Endothelial cell of umbilical vein (primary cell): ENCODE results near the gene PXMP2. TPM values are rescaled to one million over a fixed set of nuclear protein-coding genes. Genes with fewer than 3 reads are reported as not detected.

Experiments used
- BruUV-seq: library from RNA; stranded (reverse); fragments of 400-500 nt; replicated peaks from 2 replicates; lab custom pipeline; 2021; lab: Mats Ljungman, UMichigan
- CTCF ChIA-PET: fragments of 300-600, 350-600 bp; sonication (Branson Sonifier 250); formaldehyde crosslinking; loops from one replicate; lab custom pipeline; 2021; ENCODE audit warnings: antibody characterized with exemption, inconsistent platforms; lab: Charles Lee
- POLR2A ChIA-PET: fragments of 300-600, 350-600 bp; sonication (Branson Sonifier 250); formaldehyde crosslinking; loops from one replicate; lab custom pipeline; 2021; ENCODE audit warnings: antibody characterized with exemption, inconsistent platforms; lab: Charles Lee
- DNase-seq: peaks from one replicate; pipeline ENCODE4 v3.0.0-alpha.2; 2011; ENCODE audit warnings: low read depth, low spot score
- FAIRE-seq: peaks from 2 replicates; lab custom pipeline; 2011; peaks lifted over from hg19 to GRCh38; lab: Jason Lieb, UNC
- H2AFZ ChIP-seq: 2 replicates; pipeline ENCODE4 v1.6.0; 2012; ENCODE audit warnings: low read depth, low read length, control low read depth, inconsistent platforms
- H3K27ac ChIP-seq: 2 replicates; pipeline ENCODE4 v1.5.1; 2011; ENCODE audit warnings: low read depth, mild to moderate bottlenecking, control low read depth, low read length, moderate library complexity; ENCODE audit not compliant: insufficient read depth
- H3K27me3 ChIP-seq, 2 experiments: 2 replicates each; pipeline versions ENCODE4 v1.6.0 to v1.6.1; 2011; ENCODE audit warnings: low read length in 2 of 2, mixed read lengths in 1 of 2; ENCODE audit not compliant: control insufficient read depth in 2 of 2, insufficient read depth in 2 of 2
- H3K36me3 ChIP-seq, 2 experiments: 2 replicates in 1 of 2; 3 replicates in 1 of 2; pipeline ENCODE4 v1.5.1; 2011; ENCODE audit warnings: low read length in 2 of 2, mild to moderate bottlenecking in 1 of 2, moderate library complexity in 1 of 2; ENCODE audit not compliant: control insufficient read depth in 2 of 2, insufficient read depth in 2 of 2; ENCODE audit errors: extremely low read depth in 1 of 2
- H3K4me1 ChIP-seq: 3 replicates; pipeline ENCODE4 v1.5.1; 2011; ENCODE audit warnings: mild to moderate bottlenecking, low read length; ENCODE audit not compliant: control insufficient read depth, insufficient read depth; ENCODE audit errors: extremely low read depth
- H3K4me2 ChIP-seq: 2 replicates; pipeline ENCODE4 v1.6.1; 2011; ENCODE audit warnings: low read length, control low read depth, mixed read lengths; ENCODE audit not compliant: insufficient read depth
- H3K4me3 ChIP-seq, 3 experiments: fragments of 200-600 bp in 1 of 3; sonication (generic), shearing (Covaris generic) in 1 of 3; replicated peaks in 1 of 3; 2 replicates each; pipeline ENCODE4 v1.5.1; 2011 to 2016; ENCODE audit warnings: control low read depth in 3 of 3, low read length in 3 of 3, mild to moderate bottlenecking in 2 of 3, inconsistent platforms in 1 of 3, low read depth in 1 of 3, moderate library complexity in 1 of 3; ENCODE audit not compliant: insufficient read depth in 1 of 3
- H3K79me2 ChIP-seq: 2 replicates; pipeline ENCODE4 v1.6.0; 2012; ENCODE audit warnings: low read length, inconsistent platforms; ENCODE audit not compliant: control insufficient read depth, insufficient read depth
- H3K9ac ChIP-seq: replicated peaks from 2 replicates; pipeline ENCODE3; 2011; ENCODE audit warnings: low read length, control low read depth; ENCODE audit not compliant: insufficient read depth; ENCODE audit errors: extremely low read depth
- H3K9me1 ChIP-seq: replicated peaks from 3 replicates; pipeline ENCODE4 v1.6.0; 2011; ENCODE audit warnings: mild to moderate bottlenecking, low read length; ENCODE audit not compliant: control insufficient read depth, insufficient read depth; ENCODE audit errors: extremely low read depth
- H3K9me3 ChIP-seq: replicated peaks from 2 replicates; pipeline ENCODE4 v1.5.1; 2012; ENCODE audit warnings: low read length, inconsistent platforms; ENCODE audit not compliant: control insufficient read depth, insufficient read depth
- H4K20me1 ChIP-seq: replicated peaks from 2 replicates; pipeline ENCODE3; 2011; ENCODE audit warnings: mild to moderate bottlenecking, low read length; ENCODE audit not compliant: control insufficient read depth, insufficient read depth; ENCODE audit errors: extremely low read depth
- CTCF ChIP-seq, 2 donors: IDR thresholded peaks; 1 replicate in 1 of 2; 2 replicates in 1 of 2; pipeline ENCODE4 v1.5.1; 2011; ENCODE audit warnings: low read length in 2 of 2, mild to moderate bottlenecking in 2 of 2, moderate library complexity in 2 of 2, control low read depth in 1 of 2, inconsistent platforms in 1 of 2, low read depth in 1 of 2; ENCODE audit not compliant: insufficient read depth in 1 of 2; ENCODE audit errors: extremely low read depth in 1 of 2
- EZH2 ChIP-seq: IDR thresholded peaks from 2 replicates; pipeline ENCODE4 v1.6.1; 2012; ENCODE audit warnings: borderline replicate concordance, low read depth, mild to moderate bottlenecking, moderate library complexity, low read length, inconsistent platforms; ENCODE audit not compliant: severe bottlenecking
- FOS ChIP-seq: IDR thresholded peaks from 2 replicates; pipeline ENCODE4 v1.6.1; 2011; ENCODE audit warnings: mild to moderate bottlenecking, low read length, moderate library complexity, borderline replicate concordance; ENCODE audit not compliant: insufficient read depth
- GATA2 ChIP-seq: IDR thresholded peaks from 2 replicates; pipeline ENCODE4 v1.7.0; 2011; ENCODE audit warnings: low read depth, mild to moderate bottlenecking, moderate library complexity, mixed read lengths, low read length; ENCODE audit not compliant: insufficient read length, insufficient read depth
- JUN ChIP-seq: IDR thresholded peaks from 2 replicates; pipeline ENCODE4 v1.6.1; 2011; ENCODE audit warnings: borderline replicate concordance, low read depth; ENCODE audit not compliant: insufficient read length, insufficient read depth
- MAX ChIP-seq: IDR thresholded peaks from 2 replicates; pipeline ENCODE4 v1.6.1; 2011; ENCODE audit not compliant: insufficient read depth, insufficient read length
- MYC ChIP-seq: IDR thresholded peaks from one replicate; pipeline ENCODE4 v1.6.1; 2011; ENCODE audit warnings: mild to moderate bottlenecking, low read depth, low read length
- POLR2A ChIP-seq: IDR thresholded peaks from 2 replicates; pipeline ENCODE4 v1.6.1; 2012; ENCODE audit warnings: low read depth, mild to moderate bottlenecking, control low read depth, low read length
- POLR2AphosphoS5 ChIP-seq: IDR thresholded peaks from 2 replicates; pipeline ENCODE4 v1.6.1; 2012; ENCODE audit warnings: low read depth, mild to moderate bottlenecking, control low read depth, low read length, moderate library complexity; ENCODE audit not compliant: insufficient read depth
- dilution Hi-C: fragments of 300-500 bp; cut with MboI; formaldehyde crosslinking; loops from one replicate; pipeline ENCODE4 v1.15.0; 2019; ENCODE audit warnings: low sequenced_read_pairs; ENCODE audit not compliant: extremely low pct_ligation_motif_present
- intact Hi-C: fragments of 100-400 bp; cut with micrococcal nuclease; formaldehyde crosslinking; loops from one replicate; pipeline ENCODE4 v1.10.0; 2022
- polyA plus RNA-seq, 4 experiments: library from polyadenylated mRNA; depleted of rRNA in 3 of 4; stranded (reverse) in 3 of 4; unstranded in 1 of 4; fragments of >200 nt; gene quantifications; 2 replicates each; pipeline versions ENCODE4 v1.2.1 to v1.2.3, GENCODE V29; 2011 to 2012; ENCODE audit warnings: missing spikeins in 1 of 4
- total RNA-seq: library from RNA; stranded (reverse); gene quantifications from 2 replicates; pipeline ENCODE4 v1.2.3, GENCODE V29; 2021

The PXMP2 gene
- total and polyA plus RNA-seq, 2 donors (not counting 3 experiments of a cell fraction or from before 2014, with no cell fraction given), result 24.0 to 31.5 TPM

- H3K4me3 ChIP-seq, result no peak overlapping the region
- peaks cover 6 to 30% of the 10 kb centered on the region in 2 experiments for H3K36me3 ChIP-seq
- no peaks in the 10 kb centered on the region for H3K9me1 ChIP-seq
- no peaks in the 10 kb centered on the region for H4K20me1 ChIP-seq
- no TSS peak for BruUV-seq
- H2AFZ ChIP-seq, result no peak overlapping the region
- no peak overlapping the region for H3K27ac ChIP-seq
- ChIA-PET CTCF (interaction anchor here (1.2 kb wide), 1 partner anchor 23 kb away, joined by 3 read pairs; no protein-coding TSS in a partner anchor), POLR2A (no interaction called here)
- H3K9me3 ChIP-seq, result no peaks in the 10 kb centered on the region
- H3K9ac ChIP-seq, result no peak overlapping the region
- no peaks in the 10 kb centered on the region for H3K79me2 ChIP-seq
- FAIRE-seq (no peak), DNase-seq (no peak)
- H3K4me2 ChIP-seq, result no peak overlapping the region
- dilution Hi-C loops (no loop called here), intact Hi-C loops (no loop called here)
- no peaks in the 10 kb centered on the region for H3K27me3 ChIP-seq
- no peaks in the 10 kb centered on the region for H3K4me1 ChIP-seq
- TF ChIP-seq JUN (no peak), POLR2AphosphoS5 (no peak), MYC (no peak), GATA2 (no peak), EZH2 (no peak), FOS (no peak), POLR2A (no peak), MAX (no peak), CTCF (IDR thresholded peaks at IDR 0.05; ENCODE audit: extremely low read depth in 1 of 2, insufficient read depth in 1 of 2, low read depth in 1 of 2, low read length in 2 of 2) (no peak)
Observed at GRCh38 chr12:132661972-132662371, 25.4 kb upstream of the PXMP2 start.
